HG03060 (cell line): ENCODE data around the gene DHRS9.
A peak's percentile ranks its signal among the peaks of the same experiment; 100 is the strongest.

Experiments
- ATAC-seq: cut with Tn5 transposase; IDR thresholded peaks from one replicate; pipeline ENCODE4 v1.9.1; 2021; ENCODE audit warnings: low read depth, moderate number of reproducible peaks; ENCODE audit not compliant: unreplicated experiment

DHRS9 gene

GRCh38 chr2:169065422-169065821 is 3.9 kb upstream of the DHRS9 start:
- no peak for ATAC-seq

GRCh38 chr2:169065864-169066517 is 3.4 kb upstream of the DHRS9 start:
- ATAC-seq, result no peak

DNA sequence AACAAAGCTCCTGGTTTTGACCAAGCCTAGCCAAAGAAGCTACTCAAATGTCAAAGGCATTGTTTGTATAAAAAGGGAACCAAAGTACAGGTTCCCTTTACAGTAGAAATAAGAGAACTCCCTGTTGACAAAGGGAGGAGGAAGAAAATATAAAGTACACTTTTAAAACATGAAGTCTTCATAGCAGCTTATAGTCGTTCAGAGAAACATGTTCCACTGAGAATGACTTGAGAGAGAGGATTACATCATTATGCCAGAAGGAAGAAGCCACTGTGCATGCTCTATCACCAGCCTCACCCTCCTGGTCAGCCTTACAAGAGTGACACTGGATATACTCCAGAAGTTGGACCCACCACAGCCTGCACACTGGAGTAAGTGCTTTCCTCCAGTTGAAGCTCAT is 2.5 kb upstream of the DHRS9 start:
- no peak for ATAC-seq

DNA sequence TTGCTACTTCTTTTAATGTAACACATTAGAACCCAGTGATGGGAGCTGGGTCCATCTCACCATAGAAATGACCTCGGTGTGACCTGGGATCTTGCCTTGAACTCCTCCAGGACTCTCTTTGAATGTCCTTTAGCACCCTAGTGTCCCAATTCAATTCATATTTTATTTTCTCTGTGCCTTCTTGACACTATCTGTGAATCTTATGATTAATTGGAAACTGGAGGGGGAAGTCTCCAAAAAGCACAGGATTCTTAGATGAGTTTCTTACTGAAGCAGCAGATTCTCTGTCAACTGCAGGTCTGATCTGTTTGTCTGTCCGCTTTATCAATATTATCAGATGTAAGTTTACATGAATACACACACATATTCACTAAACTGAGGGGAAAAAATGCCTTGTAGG is 470 bp downstream of the DHRS9 start:
- no peak for ATAC-seq

DNA sequence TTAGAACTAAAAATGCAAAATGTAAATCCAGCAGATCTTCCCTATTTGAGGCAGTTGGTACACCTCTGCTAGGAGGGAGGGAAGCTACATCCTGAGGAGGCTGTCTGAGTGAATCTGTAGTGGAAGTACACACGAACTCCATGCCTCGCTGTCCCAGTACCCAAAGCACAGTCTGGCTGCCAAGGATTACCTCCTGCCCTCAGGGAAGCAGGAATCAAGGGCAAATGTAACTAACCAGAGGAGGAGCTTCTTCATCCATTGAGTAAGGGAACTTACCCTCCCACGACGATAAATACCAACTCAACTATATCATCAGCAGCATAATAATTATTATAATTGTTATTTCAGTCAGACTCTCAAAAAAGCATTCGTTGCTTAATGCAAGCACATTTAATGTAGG is 2.1 kb downstream of the DHRS9 start:
- no peak for ATAC-seq

GRCh38 chr2:169072163-169072925 is 3.0 kb downstream of the DHRS9 start:
- ATAC-seq, result peak; percentile 34

- no peak for ATAC-seq
These were observed 4.0 kb downstream of the DHRS9 start for GRCh38 chr2:169073211-169073962.

DNA sequence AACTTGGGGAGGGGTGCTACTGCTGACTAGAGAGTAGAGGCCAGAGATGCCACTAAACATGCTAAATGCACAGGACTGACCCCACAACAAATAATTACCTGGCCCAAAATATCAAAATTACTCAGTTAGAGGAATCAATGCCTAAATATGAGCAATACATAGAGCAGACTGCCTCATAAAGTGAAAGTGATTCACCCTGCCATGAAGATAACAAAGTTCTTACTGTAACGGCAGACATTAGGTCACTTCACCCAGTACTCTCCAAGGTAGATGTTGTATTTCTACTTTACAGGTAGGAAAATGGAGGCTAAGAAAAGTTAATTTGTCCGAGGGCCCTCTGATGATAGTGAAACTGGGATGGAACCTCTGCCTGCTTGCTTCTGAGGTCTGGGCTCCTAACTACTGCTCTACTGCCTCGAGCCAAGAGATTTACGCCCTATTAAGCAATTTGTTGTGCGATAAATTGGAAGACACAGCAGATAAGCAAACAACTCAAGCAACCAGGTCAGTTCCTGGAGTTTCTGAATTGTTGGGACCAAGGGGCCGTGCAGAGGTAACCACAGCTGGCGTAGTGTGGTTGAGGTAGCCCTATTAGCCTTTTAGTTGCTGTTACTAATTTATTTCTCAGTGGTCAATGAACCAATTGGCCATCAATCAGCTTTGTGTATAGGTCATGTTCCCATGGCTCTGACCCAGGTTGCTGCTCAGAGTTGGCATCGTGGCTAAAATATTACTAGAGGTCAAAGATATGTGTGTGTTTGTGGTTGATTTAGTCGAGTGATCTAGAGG is 4.8 kb downstream of the DHRS9 start:
- ATAC-seq, result no peak

GRCh38 chr2:169077674-169078240 is 8.4 kb downstream of the DHRS9 start:
- ATAC-seq, result no peak

GRCh38 chr2:169080250-169081069 is 11.1 kb downstream of the DHRS9 start:
- ATAC-seq, result peak; percentile 83

- no peak for ATAC-seq
These were observed 12.2 kb downstream of the DHRS9 start for GRCh38 chr2:169081551-169081950.

DNA sequence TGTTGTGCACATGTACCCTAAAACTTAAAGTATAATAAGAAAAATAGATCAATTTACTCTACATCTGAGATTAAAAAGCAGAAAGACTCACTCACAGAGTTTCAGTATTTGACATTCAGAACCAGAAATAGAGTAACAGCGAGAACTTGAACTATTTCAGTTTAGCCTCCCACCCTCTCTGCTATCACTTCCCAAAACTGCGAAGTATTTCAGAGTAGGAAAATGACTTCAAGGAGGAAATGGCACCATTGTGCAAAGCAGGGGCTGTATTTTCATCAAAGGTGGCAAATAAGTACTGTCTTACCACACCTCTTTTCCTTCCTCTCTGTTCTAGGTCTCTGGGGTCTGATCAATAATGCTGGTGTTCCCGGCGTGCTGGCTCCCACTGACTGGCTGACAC is 13.6 kb downstream of the DHRS9 start:
- ATAC-seq, result no peak

- no peak for ATAC-seq
These were observed 17.6 kb downstream of the DHRS9 start for GRCh38 chr2:169086893-169087467.

DNA sequence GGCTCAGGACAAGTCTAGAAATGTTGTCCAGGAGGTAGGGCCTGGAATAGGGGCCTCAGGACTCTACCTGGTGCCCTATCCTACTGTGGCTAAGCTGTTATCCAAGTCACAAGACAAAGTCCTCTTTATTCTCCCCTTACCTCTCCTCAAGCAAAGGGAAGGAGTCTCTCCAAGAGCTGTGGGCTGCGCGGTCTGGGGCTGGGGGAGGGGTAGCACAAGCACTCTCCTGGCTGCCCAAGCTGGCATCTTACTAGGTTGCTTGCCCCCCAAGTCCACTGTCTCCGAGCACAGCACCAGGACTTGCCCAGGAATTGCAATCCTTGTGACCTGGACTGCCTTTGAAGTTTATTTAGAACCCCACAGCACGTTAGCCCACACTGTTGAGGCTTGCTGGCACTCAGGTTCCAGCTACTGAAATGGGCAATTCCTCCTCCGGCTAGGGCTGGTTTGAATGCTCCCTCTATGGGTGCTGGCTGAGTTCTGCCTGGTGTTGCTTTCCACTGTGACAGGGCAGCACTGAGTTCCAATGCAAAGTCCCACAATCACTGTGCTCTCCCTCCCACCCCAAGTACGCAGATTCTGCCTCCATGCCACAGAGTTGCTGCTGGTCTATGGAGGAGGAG is 18.5 kb downstream of the DHRS9 start:
- ATAC-seq, result no peak

DNA sequence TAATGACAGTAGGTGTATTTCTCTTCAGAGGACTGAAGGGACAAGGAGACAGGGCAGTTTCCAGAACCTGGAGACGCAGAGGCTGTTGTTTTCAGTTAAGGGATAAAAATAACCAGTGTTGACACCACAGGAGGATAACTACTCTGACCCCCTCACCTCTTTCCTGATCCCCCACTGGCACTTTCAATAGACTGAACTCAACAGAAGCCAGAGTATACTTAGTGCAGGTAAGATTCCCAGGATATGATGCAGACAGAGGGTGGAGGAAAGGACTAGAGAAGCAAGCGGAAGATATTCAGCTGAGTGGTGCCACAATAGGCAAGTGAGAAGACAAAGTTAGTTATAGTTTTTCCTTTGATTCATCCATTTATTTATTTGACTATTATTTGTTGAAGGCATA is 19.8 kb downstream of the DHRS9 start:
- no peak for ATAC-seq

DNA sequence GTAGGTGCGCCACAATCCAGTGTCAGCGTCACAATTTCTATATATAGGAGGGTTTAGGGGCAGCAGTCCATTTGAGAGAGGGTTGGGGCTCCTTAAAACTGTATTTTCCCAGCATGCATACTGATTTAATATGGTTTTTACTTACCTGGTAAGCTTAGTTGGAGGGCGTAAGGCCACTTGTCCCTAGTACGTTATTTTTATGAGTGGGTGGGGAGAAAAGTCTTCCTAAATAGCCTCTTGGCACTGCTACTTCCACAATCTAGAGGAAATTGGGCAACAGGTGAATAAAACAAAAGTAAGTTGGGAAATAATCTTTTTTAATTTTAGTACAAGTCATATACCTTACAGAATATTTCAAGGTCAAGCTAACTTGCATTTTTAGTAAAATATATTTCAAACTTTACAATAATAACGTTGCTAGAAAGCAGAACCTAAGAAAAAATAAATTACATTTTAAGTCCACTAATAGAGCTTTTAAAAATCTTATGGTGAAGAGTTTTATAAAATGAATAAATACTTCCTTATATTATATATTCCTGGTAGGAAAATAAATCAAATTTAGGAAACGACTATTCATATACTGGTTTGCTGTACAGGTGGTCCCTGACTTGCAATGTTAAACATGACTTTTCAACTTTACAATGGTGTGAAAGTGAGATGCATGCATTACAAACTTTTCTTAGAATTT is 20.9 kb downstream of the DHRS9 start:
- ATAC-seq, result no peak

DNA sequence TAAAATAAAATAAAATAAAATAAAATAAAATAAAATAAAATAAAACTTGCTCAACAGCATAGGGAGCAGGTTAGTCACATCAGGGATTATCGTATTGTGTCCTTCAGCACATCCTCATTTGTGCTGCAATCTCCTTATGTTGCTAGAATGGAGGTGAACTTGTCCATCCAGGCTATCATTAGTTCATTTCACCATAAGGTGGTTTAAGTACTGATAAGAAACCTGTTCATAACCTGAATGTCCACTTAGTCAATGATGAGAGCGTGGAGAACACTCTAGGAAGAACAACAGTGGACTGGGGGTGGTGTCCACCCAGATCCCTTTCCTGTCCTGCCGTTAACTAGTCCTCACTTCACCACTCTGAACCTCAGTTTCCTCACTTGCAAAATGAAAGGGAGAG is 21.9 kb downstream of the DHRS9 start:
- no peak for ATAC-seq
